ENCODE results near the gene SOX1. TPM values are rescaled to one million over a fixed set of nuclear protein-coding genes. Genes with fewer than 3 reads are reported as not detected.

Gene SOX1
- total and polyA plus RNA-seq, 2 donors: 0.02 TPM; not detected in 1

GRCh38 chr13:112097770-112098169, 30.8 kb downstream of the SOX1 start:
- no peak for DNase-seq (ENCODE audit: low read depth in 6 of 9, low spot score in 9 of 9)
- no peaks in the 10 kb centered on the region for H3K9me3 ChIP-seq (ENCODE audit: control insufficient read depth in 2 of 2, insufficient read depth in 1 of 2, low read length in 1 of 2)
- peaks cover 2 to 25% of the 10 kb centered on the region in 2 donors for H3K27me3 ChIP-seq (ENCODE audit: control insufficient read depth in 2 of 2, insufficient read depth in 1 of 2, low read length in 1 of 2)
- 72% methylated on average over 10 of the region's 10 CpGs for WGBS
- H3K4me1 ChIP-seq (ENCODE audit: control insufficient read depth in 2 of 2, insufficient read depth in 2 of 2, low read length in 2 of 2): no peaks in the 10 kb centered on the region
- no peaks in the 10 kb centered on the region for H3K36me3 ChIP-seq (ENCODE audit: control insufficient read depth in 2 of 2, insufficient read depth in 2 of 2, low read length in 1 of 2)
- H3K4me3 ChIP-seq (ENCODE audit: low read length in 2 of 2): no peak overlapping the region
- H3K27ac ChIP-seq (ENCODE audit: low read depth in 1 of 2, low read length in 1 of 2): no peak overlapping the region

GRCh38 chr13:112098699-112099098, 31.8 kb downstream of the SOX1 start:
- no peaks in the 10 kb centered on the region for H3K9me3 ChIP-seq (ENCODE audit: control insufficient read depth in 2 of 2, insufficient read depth in 1 of 2, low read length in 1 of 2)
- peaks cover 6 to 34% of the 10 kb centered on the region in 2 donors for H3K27me3 ChIP-seq (ENCODE audit: control insufficient read depth in 2 of 2, insufficient read depth in 1 of 2, low read length in 1 of 2)
- DNase-seq (ENCODE audit: low read depth in 6 of 9, low spot score in 9 of 9): no peak
- no peak overlapping the region for H3K27ac ChIP-seq (ENCODE audit: low read depth in 1 of 2, low read length in 1 of 2)
- H3K4me3 ChIP-seq (ENCODE audit: low read length in 2 of 2): no peak overlapping the region
- 74% methylated on average over 9 of the region's 9 CpGs for whole genome bisulfite sequencing
- H3K36me3 ChIP-seq (ENCODE audit: control insufficient read depth in 2 of 2, insufficient read depth in 2 of 2, low read length in 1 of 2): no peaks in the 10 kb centered on the region
- H3K4me1 ChIP-seq (ENCODE audit: control insufficient read depth in 2 of 2, insufficient read depth in 2 of 2, low read length in 2 of 2): no peaks in the 10 kb centered on the region

- H3K36me3 ChIP-seq (ENCODE audit: control insufficient read depth in 2 of 2, insufficient read depth in 2 of 2, low read length in 1 of 2): no peaks in the 10 kb centered on the region
- 50% methylated on average over 11 of the region's 11 CpGs for WGBS
- peaks cover 34 to 61% of the 10 kb centered on the region in 2 donors for H3K27me3 ChIP-seq (ENCODE audit: control insufficient read depth in 2 of 2, insufficient read depth in 1 of 2, low read length in 1 of 2)
- no peak for DNase-seq (ENCODE audit: low read depth in 6 of 9, low spot score in 9 of 9)
- no peaks in the 10 kb centered on the region for H3K9me3 ChIP-seq (ENCODE audit: control insufficient read depth in 2 of 2, insufficient read depth in 1 of 2, low read length in 1 of 2)
- H3K4me1 ChIP-seq (ENCODE audit: control insufficient read depth in 2 of 2, insufficient read depth in 2 of 2, low read length in 2 of 2): no peaks in the 10 kb centered on the region
- no peak overlapping the region for H3K4me3 ChIP-seq (ENCODE audit: low read length in 2 of 2)
- H3K27ac ChIP-seq (ENCODE audit: low read depth in 1 of 2, low read length in 1 of 2): no peak overlapping the region
Measured at GRCh38 chr13:112101360-112101930, 34.5 kb downstream of the SOX1 start.

- peaks cover 40 to 67% of the 10 kb centered on the region in 2 donors for H3K27me3 ChIP-seq (ENCODE audit: control insufficient read depth in 2 of 2, insufficient read depth in 1 of 2, low read length in 1 of 2)
- H3K27ac ChIP-seq (ENCODE audit: low read depth in 1 of 2, low read length in 1 of 2): no peak overlapping the region
- WGBS: 27% methylated on average over 7 of the region's 7 CpGs
- DNase-seq (ENCODE audit: low read depth in 6 of 9, low spot score in 9 of 9): no peak
- H3K9me3 ChIP-seq (ENCODE audit: control insufficient read depth in 2 of 2, insufficient read depth in 1 of 2, low read length in 1 of 2): no peaks in the 10 kb centered on the region
- no peak overlapping the region for H3K4me3 ChIP-seq (ENCODE audit: low read length in 2 of 2)
- no peaks in the 10 kb centered on the region for H3K4me1 ChIP-seq (ENCODE audit: control insufficient read depth in 2 of 2, insufficient read depth in 2 of 2, low read length in 2 of 2)
- H3K36me3 ChIP-seq (ENCODE audit: control insufficient read depth in 2 of 2, insufficient read depth in 2 of 2, low read length in 1 of 2): no peaks in the 10 kb centered on the region
Measured at GRCh38 chr13:112102243-112102642, 35.3 kb downstream of the SOX1 start.

GRCh38 chr13:112103260-112103838, 36.4 kb downstream of the SOX1 start:
- Histone ChIP-seq H3K36me3 (ENCODE audit: control insufficient read depth in 2 of 2, insufficient read depth in 2 of 2, low read length in 1 of 2) (no peaks in the 10 kb centered on the region), H3K4me3 (ENCODE audit: low read length in 2 of 2) (no peak overlapping the region), H3K27ac (ENCODE audit: low read depth in 1 of 2, low read length in 1 of 2) (no peak overlapping the region), H3K4me1 (ENCODE audit: control insufficient read depth in 2 of 2, insufficient read depth in 2 of 2, low read length in 2 of 2) (no peaks in the 10 kb centered on the region), H3K27me3 (ENCODE audit: control insufficient read depth in 2 of 2, insufficient read depth in 1 of 2, low read length in 1 of 2) (peaks cover 45 to 75% of the 10 kb centered on the region in 2 donors), H3K9me3 (ENCODE audit: control insufficient read depth in 2 of 2, insufficient read depth in 1 of 2, low read length in 1 of 2) (no peaks in the 10 kb centered on the region)
- 20% methylated on average over 19 of the region's 19 CpGs for WGBS
- no peak for DNase-seq (ENCODE audit: low read depth in 6 of 9, low spot score in 9 of 9)

- WGBS: 7% methylated on average over 76 of the region's 76 CpGs
- Histone ChIP-seq H3K27me3 (ENCODE audit: control insufficient read depth in 2 of 2, insufficient read depth in 1 of 2, low read length in 1 of 2) (peaks cover 45 to 79% of the 10 kb centered on the region in 2 donors), H3K4me1 (ENCODE audit: control insufficient read depth in 2 of 2, insufficient read depth in 2 of 2, low read length in 2 of 2) (no peaks in the 10 kb centered on the region), H3K36me3 (ENCODE audit: control insufficient read depth in 2 of 2, insufficient read depth in 2 of 2, low read length in 1 of 2) (no peaks in the 10 kb centered on the region), H3K4me3 (ENCODE audit: low read length in 2 of 2) (no peak overlapping the region), H3K9me3 (ENCODE audit: control insufficient read depth in 2 of 2, insufficient read depth in 1 of 2, low read length in 1 of 2) (no peaks in the 10 kb centered on the region), H3K27ac (ENCODE audit: low read depth in 1 of 2, low read length in 1 of 2) (no peak overlapping the region)
- peak in 1 of 9 donors; percentile 6 for DNase-seq (ENCODE audit: low read depth in 6 of 9, low spot score in 9 of 9)
Measured at GRCh38 chr13:112103961-112104880, 37.3 kb downstream of the SOX1 start.

GRCh38 chr13:112104881-112105234, 37.9 kb downstream of the SOX1 start:
- WGBS: 8% methylated on average over 44 of the region's 44 CpGs

GRCh38 chr13:112105244-112105681, 38.3 kb downstream of the SOX1 start:
- no peaks in the 10 kb centered on the region for H3K4me1 ChIP-seq (ENCODE audit: control insufficient read depth in 2 of 2, insufficient read depth in 2 of 2, low read length in 2 of 2)
- DNase-seq (ENCODE audit: low read depth in 6 of 9, low spot score in 9 of 9): no peak
- no peaks in the 10 kb centered on the region for H3K36me3 ChIP-seq (ENCODE audit: control insufficient read depth in 2 of 2, insufficient read depth in 2 of 2, low read length in 1 of 2)
- no peaks in the 10 kb centered on the region for H3K9me3 ChIP-seq (ENCODE audit: control insufficient read depth in 2 of 2, insufficient read depth in 1 of 2, low read length in 1 of 2)
- no peak overlapping the region for H3K4me3 ChIP-seq (ENCODE audit: low read length in 2 of 2)
- peaks cover 45 to 81% of the 10 kb centered on the region in 2 donors for H3K27me3 ChIP-seq (ENCODE audit: control insufficient read depth in 2 of 2, insufficient read depth in 1 of 2, low read length in 1 of 2)
- no peak overlapping the region for H3K27ac ChIP-seq (ENCODE audit: low read depth in 1 of 2, low read length in 1 of 2)
- WGBS: 12% methylated on average over 35 of the region's 35 CpGs

More at GRCh38 chr13:112104881-112105234, 37.9 kb downstream of the SOX1 start:
- H3K27me3 ChIP-seq (ENCODE audit: control insufficient read depth in 2 of 2, insufficient read depth in 1 of 2, low read length in 1 of 2): peaks cover 45 to 81% of the 10 kb centered on the region in 2 donors
- DNase-seq (ENCODE audit: low read depth in 6 of 9, low spot score in 9 of 9): no peak
- no peaks in the 10 kb centered on the region for H3K4me1 ChIP-seq (ENCODE audit: control insufficient read depth in 2 of 2, insufficient read depth in 2 of 2, low read length in 2 of 2)
- no peak overlapping the region for H3K27ac ChIP-seq (ENCODE audit: low read depth in 1 of 2, low read length in 1 of 2)
- H3K4me3 ChIP-seq (ENCODE audit: low read length in 2 of 2): no peak overlapping the region
- no peaks in the 10 kb centered on the region for H3K9me3 ChIP-seq (ENCODE audit: control insufficient read depth in 2 of 2, insufficient read depth in 1 of 2, low read length in 1 of 2)
- no peaks in the 10 kb centered on the region for H3K36me3 ChIP-seq (ENCODE audit: control insufficient read depth in 2 of 2, insufficient read depth in 2 of 2, low read length in 1 of 2)

- no peaks in the 10 kb centered on the region for H3K9me3 ChIP-seq (ENCODE audit: control insufficient read depth in 2 of 2, insufficient read depth in 1 of 2, low read length in 1 of 2)
- no peaks in the 10 kb centered on the region for H3K4me1 ChIP-seq (ENCODE audit: control insufficient read depth in 2 of 2, insufficient read depth in 2 of 2, low read length in 2 of 2)
- no peak overlapping the region for H3K4me3 ChIP-seq (ENCODE audit: low read length in 2 of 2)
- 7% methylated on average over 21 of the region's 21 CpGs for WGBS
- DNase-seq (ENCODE audit: low read depth in 6 of 9, low spot score in 9 of 9): no peak
- H3K36me3 ChIP-seq (ENCODE audit: control insufficient read depth in 2 of 2, insufficient read depth in 2 of 2, low read length in 1 of 2): no peaks in the 10 kb centered on the region
- peaks cover 47 to 78% of the 10 kb centered on the region in 2 donors for H3K27me3 ChIP-seq (ENCODE audit: control insufficient read depth in 2 of 2, insufficient read depth in 1 of 2, low read length in 1 of 2)
- H3K27ac ChIP-seq (ENCODE audit: low read depth in 1 of 2, low read length in 1 of 2): no peak overlapping the region
Measured at GRCh38 chr13:112105892-112106291, 38.9 kb downstream of the SOX1 start.
